SK-N-MC (cell line): ENCODE measurements around the gene EHD4.

Experiments
- EZH2 ChIP-seq: fragments of 200-600 bp; sonication (generic); IDR thresholded peaks from one replicate; pipeline ENCODE4 v1.6.1; 2017; ENCODE audit warnings: antibody characterized with exemption
- FOXP2 ChIP-seq: optimal IDR thresholded peaks from 2 replicates; pipeline ENCODE3; 2011; ENCODE audit warnings: mild to moderate bottlenecking, moderate library complexity; ENCODE audit not compliant: insufficient read depth; ENCODE audit errors: extremely low read length, control extremely low read depth
- POLR2AphosphoS5 ChIP-seq: IDR thresholded peaks from 2 replicates; pipeline ENCODE4 v1.6.1; 2012; ENCODE audit warnings: mild to moderate bottlenecking, low read depth, low read length, borderline replicate concordance

DNA sequence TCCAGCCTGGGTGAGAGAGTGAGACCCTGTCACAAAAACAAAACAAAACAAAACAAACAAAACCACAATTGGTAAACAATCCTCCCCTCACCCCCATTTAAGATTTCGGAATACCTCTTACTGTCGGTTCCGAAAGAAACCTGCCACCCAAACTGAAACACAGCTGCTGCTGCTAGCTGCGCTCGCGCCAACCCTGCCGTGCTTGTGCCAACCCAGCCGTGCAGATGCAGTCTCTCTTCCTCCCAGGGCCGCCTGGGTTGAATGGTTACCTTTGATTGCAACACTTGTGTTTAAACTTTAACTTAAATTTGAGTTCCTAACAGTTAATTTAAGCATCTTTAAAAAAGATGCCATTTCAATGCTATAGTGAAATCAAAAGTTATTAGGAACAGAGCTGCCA lies 50.0 kb downstream of the EHD4 start:
- TF ChIP-seq POLR2AphosphoS5 (no peak), EZH2 (no peak), FOXP2 (no peak)
